ENCODE results near the gene NPY. TPM values are rescaled to one million over a fixed set of nuclear protein-coding genes. Genes with fewer than 3 reads are reported as not detected.

The NPY gene
- polyA plus RNA-seq: 52.9 TPM in 1 of 2 replicates, not detected in the other

GRCh38 chr7:24283897-24284698 is at the start of gene NPY:
Gene NPY, plus strand, starts transcription at chr7:24284190. Its CDS starts 1,051 bp downstream, at chr7:24285241.

Measured in Purkinje cell (primary cell).